ENCODE measurements around the gene LRTM2. TPM values are rescaled to one million over a fixed set of nuclear protein-coding genes. Genes with fewer than 3 reads are reported as not detected.

Gene LRTM2
- total RNA-seq, 1 experiment from 2014 or later, result not detected

DNA sequence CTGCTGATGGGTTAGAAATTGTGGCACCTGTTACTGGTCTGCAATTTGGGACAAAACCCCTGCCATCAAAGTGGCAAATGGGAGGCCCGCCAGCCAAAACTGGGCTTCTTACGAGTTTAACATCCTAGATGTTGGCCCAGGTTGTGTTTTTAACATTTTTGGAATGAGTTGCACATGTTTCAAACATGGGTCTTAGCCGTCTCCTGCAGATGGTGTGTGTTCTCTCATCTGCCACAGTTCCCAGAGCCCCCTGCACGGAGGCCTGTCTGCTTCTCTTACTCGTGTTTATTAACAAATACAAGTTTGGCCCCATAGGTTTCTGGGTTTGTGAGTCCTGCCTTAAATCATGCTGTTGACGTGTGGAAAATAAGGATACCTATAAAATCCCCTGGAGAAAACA, 51.6 kb downstream of the LRTM2 start:
- DNase-seq (ENCODE audit: low read depth), result no peak
- in situ Hi-C loops (cut with HindIII; ENCODE audit: low pct_unique_long_range_greater_than_20kb, low sequenced_read_pairs), result no loop called here

- in situ Hi-C loops (cut with HindIII; ENCODE audit: low pct_unique_long_range_greater_than_20kb, low sequenced_read_pairs), result no loop called here
- no peak for DNase-seq (ENCODE audit: low read depth)
Observed at GRCh38 chr12:1872448-1872847, 52.1 kb downstream of the LRTM2 start.

GRCh38 chr12:1873531-1874510, 53.5 kb downstream of the LRTM2 start:
- DNase-seq (ENCODE audit: low read depth), result no peak
- in situ Hi-C loops (cut with HindIII; ENCODE audit: low pct_unique_long_range_greater_than_20kb, low sequenced_read_pairs), result no loop called here

GRCh38 chr12:1875608-1876007, 55.2 kb downstream of the LRTM2 start:
- DNase-seq (ENCODE audit: low read depth), result no peak
- in situ Hi-C loops (cut with HindIII; ENCODE audit: low pct_unique_long_range_greater_than_20kb, low sequenced_read_pairs), result no loop called here

GRCh38 chr12:1876086-1876485, 55.7 kb downstream of the LRTM2 start:
- in situ Hi-C loops (cut with HindIII; ENCODE audit: low pct_unique_long_range_greater_than_20kb, low sequenced_read_pairs), result no loop called here

DNA sequence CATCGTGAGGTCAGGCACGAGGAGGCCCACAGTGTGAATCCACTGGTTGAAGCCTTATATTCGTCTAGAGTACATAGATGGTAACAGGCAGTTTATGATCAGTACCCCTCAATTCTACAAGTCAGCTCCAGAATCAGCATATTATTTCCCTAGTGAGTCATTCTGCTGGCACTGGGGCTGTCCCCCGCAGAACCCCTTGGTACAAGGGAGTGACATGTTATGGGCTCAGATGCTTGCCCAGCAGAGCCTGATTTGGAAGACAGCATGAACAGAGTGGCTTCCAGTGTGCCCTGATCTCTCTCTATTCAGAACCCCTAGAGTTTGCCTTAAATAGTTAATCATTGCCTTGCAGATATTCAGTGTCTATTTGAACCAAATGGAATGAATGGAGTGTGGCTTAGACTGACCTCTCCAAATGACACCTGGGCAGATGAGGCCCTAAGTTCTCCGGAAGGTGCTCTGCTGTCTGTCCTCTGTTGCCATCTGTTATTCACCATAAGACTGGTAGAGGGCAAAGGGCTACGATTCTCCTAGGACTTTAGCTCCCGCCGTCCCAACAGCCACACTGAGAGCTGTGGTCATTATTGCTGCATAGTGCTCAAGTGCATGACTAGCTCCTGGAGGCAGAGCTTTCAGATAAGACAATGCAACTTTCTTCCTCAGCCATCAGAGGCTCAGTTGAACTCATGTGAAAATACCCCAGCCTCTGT, 57.0 kb downstream of the LRTM2 start:
- in situ Hi-C loops (cut with HindIII; ENCODE audit: low pct_unique_long_range_greater_than_20kb, low sequenced_read_pairs), result no loop called here

More at GRCh38 chr12:1876086-1876485, 55.7 kb downstream of the LRTM2 start:
- DNase-seq (ENCODE audit: low read depth), result no peak

DNA sequence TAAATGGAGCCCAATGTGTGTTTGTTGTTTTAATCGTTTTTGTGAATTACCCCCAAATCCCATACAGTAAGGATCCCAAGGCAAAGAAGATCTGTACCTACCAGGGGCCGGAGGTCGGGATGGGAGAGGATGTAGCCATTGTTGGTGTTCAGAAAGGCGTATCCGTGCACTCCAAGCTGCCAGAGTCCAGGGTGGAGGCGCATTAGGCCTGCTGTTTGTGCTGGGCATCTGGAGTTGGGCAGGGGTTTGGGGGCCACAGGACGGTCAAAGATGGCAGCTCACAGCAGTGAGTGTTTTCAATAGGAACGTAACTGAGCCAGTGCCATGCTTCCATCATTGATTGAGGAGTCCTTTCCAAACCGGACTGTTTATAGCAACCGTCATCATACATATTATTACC, 57.8 kb downstream of the LRTM2 start:
- in situ Hi-C loops (cut with HindIII; ENCODE audit: low pct_unique_long_range_greater_than_20kb, low sequenced_read_pairs), result no loop called here
- no peak for DNase-seq (ENCODE audit: low read depth)

More for the DNA sequence above, 57.0 kb downstream of the LRTM2 start:
- no peak for DNase-seq (ENCODE audit: low read depth)

- DNase-seq (ENCODE audit: low read depth), result no peak
- in situ Hi-C loops (cut with HindIII; ENCODE audit: low pct_unique_long_range_greater_than_20kb, low sequenced_read_pairs), result no loop called here
Observed at GRCh38 chr12:1878695-1879094, 58.3 kb downstream of the LRTM2 start.

- in situ Hi-C loops (cut with HindIII; ENCODE audit: low pct_unique_long_range_greater_than_20kb, low sequenced_read_pairs), result no loop called here
- DNase-seq (ENCODE audit: low read depth), result no peak
Observed at GRCh38 chr12:1879633-1880032, 59.3 kb downstream of the LRTM2 start.

DNA sequence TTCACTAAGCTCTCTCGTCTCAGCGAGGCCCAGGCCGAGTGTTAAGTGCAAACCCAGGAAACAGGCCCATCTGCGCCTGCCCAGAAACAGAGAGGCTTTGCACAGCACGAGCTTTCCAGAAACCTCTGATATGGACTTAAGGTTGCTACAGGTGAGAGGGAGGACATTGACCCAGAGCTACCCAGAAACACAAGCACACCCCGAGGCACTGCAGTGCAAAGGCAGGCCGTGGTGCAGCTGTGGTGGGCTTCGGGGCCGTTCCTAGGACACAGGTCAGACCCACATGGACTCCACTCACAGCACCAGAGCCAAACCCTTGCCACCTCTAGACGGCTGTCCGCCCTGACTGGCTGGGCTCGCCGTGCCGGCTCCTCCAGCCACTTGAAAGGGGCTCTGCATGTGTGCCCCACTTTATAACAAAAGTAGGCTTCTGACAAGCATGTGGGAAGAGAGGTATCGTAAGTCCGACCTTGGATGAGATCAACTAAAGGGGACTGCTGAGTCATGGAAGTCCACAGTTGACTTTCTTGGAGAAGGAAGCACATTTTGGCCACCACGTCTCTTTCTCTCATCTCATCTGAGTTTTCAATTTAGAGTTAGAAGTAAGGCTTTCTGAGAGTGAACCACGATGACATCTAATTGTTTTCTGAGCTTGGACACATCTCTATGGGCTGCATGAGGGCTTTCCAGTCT, 59.9 kb downstream of the LRTM2 start:
- no peak for DNase-seq (ENCODE audit: low read depth)
- in situ Hi-C loops (cut with HindIII; ENCODE audit: low pct_unique_long_range_greater_than_20kb, low sequenced_read_pairs), result no loop called here

GRCh38 chr12:1880876-1881275, 60.5 kb downstream of the LRTM2 start:
- no peak for DNase-seq (ENCODE audit: low read depth)
- in situ Hi-C loops (cut with HindIII; ENCODE audit: low pct_unique_long_range_greater_than_20kb, low sequenced_read_pairs), result no loop called here

DNA sequence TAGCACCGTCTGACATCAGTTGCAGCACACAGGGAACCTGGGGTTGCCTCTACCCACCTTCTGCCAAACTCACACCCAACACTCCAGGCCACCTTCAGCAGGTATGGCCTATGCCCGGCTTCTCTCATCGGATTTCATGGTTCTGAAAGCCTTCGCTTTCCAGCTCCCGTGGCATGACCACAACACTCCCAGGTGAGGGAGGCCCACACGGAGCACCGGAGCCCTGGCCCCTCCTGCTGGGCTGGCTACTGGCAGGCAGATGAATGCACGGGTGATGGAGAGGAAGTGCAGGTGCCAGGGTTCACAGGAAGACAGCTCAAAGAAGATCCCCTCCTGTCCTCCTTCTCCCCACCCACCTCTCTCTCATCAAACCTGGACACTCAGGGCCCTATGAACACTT, 60.9 kb downstream of the LRTM2 start:
- no peak for DNase-seq (ENCODE audit: low read depth)
- in situ Hi-C loops (cut with HindIII; ENCODE audit: low pct_unique_long_range_greater_than_20kb, low sequenced_read_pairs), result no loop called here

GRCh38 chr12:1881936-1882335, 61.6 kb downstream of the LRTM2 start:
- in situ Hi-C loops (cut with HindIII; ENCODE audit: low pct_unique_long_range_greater_than_20kb, low sequenced_read_pairs), result no loop called here
- DNase-seq (ENCODE audit: low read depth), result no peak

DNA sequence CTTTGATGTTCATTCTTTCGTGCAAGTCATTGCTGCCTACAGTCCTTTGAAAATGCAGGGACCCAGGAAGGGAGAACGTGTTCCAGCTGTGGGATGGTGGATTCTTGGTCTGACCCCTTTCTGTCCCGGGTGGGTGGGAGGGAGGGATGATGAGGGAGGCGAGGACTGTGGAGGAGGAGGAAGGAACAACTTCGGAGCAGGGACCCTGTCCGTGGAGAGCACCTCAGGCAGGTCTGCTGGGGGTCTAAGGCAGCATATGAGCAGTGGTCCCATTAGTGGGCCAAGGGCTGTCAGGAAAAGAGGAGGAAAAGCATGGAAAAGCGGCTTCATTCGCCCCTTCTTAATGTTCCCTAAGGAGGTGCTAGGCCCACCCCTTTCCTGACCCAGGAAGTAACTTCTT, 62.0 kb downstream of the LRTM2 start:
- DNase-seq (ENCODE audit: low read depth), result no peak
- in situ Hi-C loops (cut with HindIII; ENCODE audit: low pct_unique_long_range_greater_than_20kb, low sequenced_read_pairs), result no loop called here

DNA sequence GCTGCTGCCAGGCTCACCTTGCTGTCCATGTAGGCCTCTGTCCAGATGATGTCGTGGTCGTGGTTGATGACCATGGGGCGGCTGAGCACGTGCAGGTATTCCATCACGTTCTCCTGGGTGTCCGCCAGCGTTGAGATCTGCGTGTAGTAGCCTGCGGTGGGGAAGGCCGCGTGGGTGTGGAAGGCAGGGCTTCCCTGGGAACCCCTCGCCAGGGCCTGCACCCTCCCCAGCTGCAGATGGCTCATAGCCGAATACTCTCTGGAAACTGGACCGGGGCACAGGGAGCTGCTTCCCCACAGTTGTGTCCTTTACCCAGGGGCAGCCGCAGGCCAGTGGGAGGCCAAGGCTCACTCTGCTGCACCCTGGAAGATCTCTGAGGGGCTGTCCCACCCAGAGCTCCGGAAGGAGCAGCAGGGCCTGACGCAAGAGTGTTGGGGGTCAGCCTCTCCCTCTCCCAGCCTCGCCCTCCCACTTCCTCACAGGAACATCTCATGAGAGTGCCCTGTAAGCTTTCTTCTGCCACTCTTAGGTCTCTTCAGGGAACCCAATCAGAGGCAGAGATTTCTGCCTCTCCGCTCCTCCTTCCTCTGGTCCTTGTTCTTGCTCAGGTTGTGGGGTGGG, 62.6 kb downstream of the LRTM2 start:
- in situ Hi-C loops (cut with HindIII; ENCODE audit: low pct_unique_long_range_greater_than_20kb, low sequenced_read_pairs), result no loop called here
- DNase-seq (ENCODE audit: low read depth), result no peak

DNA sequence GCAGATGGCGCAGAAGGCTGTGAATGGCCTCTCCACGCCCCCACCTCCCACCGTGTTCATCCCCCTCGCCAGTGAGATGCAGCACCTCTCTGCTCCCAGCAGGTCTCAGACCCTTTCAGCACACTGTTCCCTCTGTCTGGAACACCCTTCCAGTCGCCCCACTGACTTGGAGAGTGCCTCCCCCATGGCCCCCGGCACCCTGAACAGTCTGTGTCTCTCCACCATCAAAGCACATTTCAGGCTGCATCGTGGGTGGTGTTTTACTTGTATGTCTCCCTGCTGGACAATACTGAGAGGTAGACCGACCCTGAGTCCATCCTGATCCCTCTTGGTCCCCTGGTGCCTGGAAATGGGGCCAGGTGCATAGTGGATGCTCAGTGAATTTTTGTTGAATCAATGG, 63.1 kb downstream of the LRTM2 start:
- in situ Hi-C loops (cut with HindIII; ENCODE audit: low pct_unique_long_range_greater_than_20kb, low sequenced_read_pairs), result no loop called here
- no peak for DNase-seq (ENCODE audit: low read depth)

DNA sequence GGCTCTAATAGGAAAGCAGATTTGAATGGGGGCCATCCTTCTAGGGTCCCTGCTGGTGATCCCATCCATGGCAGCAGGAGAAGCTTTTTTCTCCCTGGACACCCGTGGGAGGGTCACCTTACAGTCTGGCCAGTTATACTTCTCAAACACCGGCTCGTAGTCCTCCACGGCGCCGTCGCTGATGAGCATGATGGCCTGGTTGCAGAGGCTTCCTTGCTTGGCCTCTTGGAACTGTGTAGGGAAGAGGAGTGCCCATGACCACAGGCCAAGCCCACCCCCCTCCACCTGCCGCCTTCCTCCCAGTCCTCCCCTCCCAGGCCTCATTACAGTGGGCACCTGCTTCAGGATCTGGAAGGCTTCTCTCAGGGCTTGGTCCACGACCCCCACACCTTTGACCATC, 64.3 kb downstream of the LRTM2 start:
- in situ Hi-C loops (cut with HindIII; ENCODE audit: low pct_unique_long_range_greater_than_20kb, low sequenced_read_pairs), result no loop called here
- no peak for DNase-seq (ENCODE audit: low read depth)

- DNase-seq (ENCODE audit: low read depth), result no peak
- in situ Hi-C loops (cut with HindIII; ENCODE audit: low pct_unique_long_range_greater_than_20kb, low sequenced_read_pairs), result no loop called here
Observed at GRCh38 chr12:1885082-1885596, 64.8 kb downstream of the LRTM2 start.
